ENCODE measurements around the gene KAT8. TPM values are rescaled to one million over a fixed set of nuclear protein-coding genes. Genes with fewer than 3 reads are reported as not detected.

The KAT8 gene
- total and polyA plus RNA-seq, 9 of the 15 experiments (the other 6 are each of a cell fraction or from before 2014, with no cell fraction given): 10.0 to 98.5 (median 76.4) TPM

GRCh38 chr16:31127182-31127581 lies 9.7 kb downstream of the KAT8 start (continued):
- TF ChIP-seq, protein P1, sequence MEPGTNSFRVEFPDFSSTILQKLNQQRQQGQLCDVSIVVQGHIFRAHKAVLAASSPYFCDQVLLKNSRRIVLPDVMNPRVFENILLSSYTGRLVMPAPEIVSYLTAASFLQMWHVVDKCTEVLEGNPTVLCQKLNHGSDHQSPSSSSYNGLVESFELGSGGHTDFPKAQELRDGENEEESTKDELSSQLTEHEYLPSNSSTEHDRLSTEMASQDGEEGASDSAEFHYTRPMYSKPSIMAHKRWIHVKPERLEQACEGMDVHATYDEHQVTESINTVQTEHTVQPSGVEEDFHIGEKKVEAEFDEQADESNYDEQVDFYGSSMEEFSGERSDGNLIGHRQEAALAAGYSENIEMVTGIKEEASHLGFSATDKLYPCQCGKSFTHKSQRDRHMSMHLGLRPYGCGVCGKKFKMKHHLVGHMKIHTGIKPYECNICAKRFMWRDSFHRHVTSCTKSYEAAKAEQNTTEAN (CRISPR knock-in tag; IDR thresholded peaks at IDR 0.05): no peak
- TF ChIP-seq ZNF75A (CRISPR knock-in tag; IDR thresholded peaks at IDR 0.05) (no peak), ZNF140 (CRISPR knock-in tag; IDR thresholded peaks at IDR 0.05) (no peak), CHD1 (IDR thresholded peaks at IDR 0.05; ENCODE audit: low read length) (no peak)
- TF ChIP-seq, protein P2, sequence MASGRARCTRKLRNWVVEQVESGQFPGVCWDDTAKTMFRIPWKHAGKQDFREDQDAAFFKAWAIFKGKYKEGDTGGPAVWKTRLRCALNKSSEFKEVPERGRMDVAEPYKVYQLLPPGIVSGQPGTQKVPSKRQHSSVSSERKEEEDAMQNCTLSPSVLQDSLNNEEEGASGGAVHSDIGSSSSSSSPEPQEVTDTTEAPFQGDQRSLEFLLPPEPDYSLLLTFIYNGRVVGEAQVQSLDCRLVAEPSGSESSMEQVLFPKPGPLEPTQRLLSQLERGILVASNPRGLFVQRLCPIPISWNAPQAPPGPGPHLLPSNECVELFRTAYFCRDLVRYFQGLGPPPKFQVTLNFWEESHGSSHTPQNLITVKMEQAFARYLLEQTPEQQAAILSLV (tag; IDR thresholded peaks at IDR 0.05): no peak

DNA sequence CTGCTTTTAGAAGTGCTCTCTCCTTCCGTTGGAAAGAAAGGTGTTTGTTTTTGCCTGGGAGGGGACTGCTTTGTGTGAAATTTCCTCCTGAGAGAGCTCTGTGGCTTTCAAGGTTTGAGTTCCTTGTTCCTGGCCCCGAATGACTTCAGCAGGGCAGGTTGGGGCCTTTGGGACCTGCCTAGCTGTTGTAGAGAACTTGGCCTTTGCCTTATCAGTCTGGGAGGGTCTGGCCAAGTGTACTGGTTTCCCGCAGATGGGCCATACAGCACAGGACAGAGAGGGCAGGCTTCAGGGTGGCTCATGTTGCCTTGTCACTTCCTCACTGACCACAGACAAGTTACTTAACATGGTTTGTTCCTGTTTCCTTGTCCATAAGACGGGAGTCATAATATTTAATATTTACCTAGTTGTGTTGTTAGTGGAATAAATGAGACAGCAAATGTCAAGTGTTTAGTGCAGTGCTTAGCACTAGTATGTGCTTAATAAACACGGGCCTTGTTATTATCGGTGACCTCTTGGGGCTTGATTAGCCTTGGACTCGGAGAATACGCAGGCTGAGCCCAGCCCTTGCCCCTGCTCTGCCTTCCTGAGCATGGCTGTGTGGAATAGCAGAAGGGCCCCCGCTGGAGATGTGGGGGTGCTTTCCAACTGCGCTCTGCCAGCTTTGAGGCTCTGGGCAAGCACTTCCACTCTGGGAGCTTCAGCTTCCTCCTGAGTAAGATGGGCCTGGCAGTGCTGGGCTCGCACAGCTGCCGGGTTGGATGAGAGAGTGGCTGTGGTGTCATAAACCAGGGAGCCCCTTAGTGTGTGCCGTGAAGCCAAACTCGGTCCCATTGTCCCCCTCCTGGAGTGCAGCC lies 11.5 kb downstream of the KAT8 start:
- peak; percentile 99 for FAIRE-seq
- H3K4me2 ChIP-seq (ENCODE audit: insufficient read depth, low read length): peak overlapping the region; percentile 39; the same call in 1 of the 2 replicates
- TF ChIP-seq FOXK2 (conservative IDR thresholded peaks at IDR 0.05 in 1 of 2, IDR thresholded peaks at IDR 0.05 in 1 of 2; ENCODE audit: low read depth in 2 of 2) (peak; percentile 67 to 72), ARID1B (IDR thresholded peaks at IDR 0.05) (peak; percentile 69), EP400 (IDR thresholded peaks at IDR 0.05) (0 out of 2 replicates have a peak, but pooled peaks have one; percentile 37), GMEB1 (CRISPR knock-in tag; IDR thresholded peaks at IDR 0.05) (no peak), NBN (IDR thresholded peaks at IDR 0.05; ENCODE audit: low read depth) (peak; percentile 42; the same call in 1 of the 2 replicates)
- TF ChIP-seq, protein P3, sequence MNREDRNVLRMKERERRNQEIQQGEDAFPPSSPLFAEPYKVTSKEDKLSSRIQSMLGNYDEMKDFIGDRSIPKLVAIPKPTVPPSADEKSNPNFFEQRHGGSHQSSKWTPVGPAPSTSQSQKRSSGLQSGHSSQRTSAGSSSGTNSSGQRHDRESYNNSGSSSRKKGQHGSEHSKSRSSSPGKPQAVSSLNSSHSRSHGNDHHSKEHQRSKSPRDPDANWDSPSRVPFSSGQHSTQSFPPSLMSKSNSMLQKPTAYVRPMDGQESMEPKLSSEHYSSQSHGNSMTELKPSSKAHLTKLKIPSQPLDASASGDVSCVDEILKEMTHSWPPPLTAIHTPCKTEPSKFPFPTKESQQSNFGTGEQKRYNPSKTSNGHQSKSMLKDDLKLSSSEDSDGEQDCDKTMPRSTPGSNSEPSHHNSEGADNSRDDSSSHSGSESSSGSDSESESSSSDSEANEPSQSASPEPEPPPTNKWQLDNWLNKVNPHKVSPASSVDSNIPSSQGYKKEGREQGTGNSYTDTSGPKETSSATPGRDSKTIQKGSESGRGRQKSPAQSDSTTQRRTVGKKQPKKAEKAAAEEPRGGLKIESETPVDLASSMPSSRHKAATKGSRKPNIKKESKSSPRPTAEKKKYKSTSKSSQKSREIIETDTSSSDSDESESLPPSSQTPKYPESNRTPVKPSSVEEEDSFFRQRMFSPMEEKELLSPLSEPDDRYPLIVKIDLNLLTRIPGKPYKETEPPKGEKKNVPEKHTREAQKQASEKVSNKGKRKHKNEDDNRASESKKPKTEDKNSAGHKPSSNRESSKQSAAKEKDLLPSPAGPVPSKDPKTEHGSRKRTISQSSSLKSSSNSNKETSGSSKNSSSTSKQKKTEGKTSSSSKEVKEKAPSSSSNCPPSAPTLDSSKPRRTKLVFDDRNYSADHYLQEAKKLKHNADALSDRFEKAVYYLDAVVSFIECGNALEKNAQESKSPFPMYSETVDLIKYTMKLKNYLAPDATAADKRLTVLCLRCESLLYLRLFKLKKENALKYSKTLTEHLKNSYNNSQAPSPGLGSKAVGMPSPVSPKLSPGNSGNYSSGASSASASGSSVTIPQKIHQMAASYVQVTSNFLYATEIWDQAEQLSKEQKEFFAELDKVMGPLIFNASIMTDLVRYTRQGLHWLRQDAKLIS (CRISPR knock-in tag; IDR thresholded peaks at IDR 0.05): 0 out of 2 replicates have a peak, but pooled peaks have one; percentile 39

More for the DNA sequence above, 11.5 kb downstream of the KAT8 start:
- no TSS peak for BruUV-seq (replicated peaks)
- no peaks in the 10 kb centered on the region for H3K9me1 ChIP-seq (ENCODE audit: control insufficient read depth, insufficient read depth, low read length)
- 45% methylated on average over 14 of the region's 14 CpGs for WGBS (ENCODE audit: insufficient coverage, low coverage, missing lambda C conversion rate)
- CTCF ChIA-PET (ENCODE audit: low intra/inter-chr PET ratio): no interaction called here
- peak overlapping the region; percentile 63 to 87 for H3K9ac ChIP-seq (ENCODE audit: insufficient read depth in 1 of 2, low read depth in 2 of 2, low read length in 2 of 2)
- peak; percentile 88 for ATAC-seq
- in situ Hi-C loops (cut with MboI): no loop called here
- no peaks in the 10 kb centered on the region for H3K79me2 ChIP-seq (ENCODE audit: control insufficient read depth, insufficient read depth, low read length)
- intact Hi-C loops (cut with micrococcal nuclease): no loop called here
- H3K27me3 ChIP-seq (ENCODE audit: control insufficient read depth in 2 of 2, insufficient read depth in 2 of 2, low read length in 2 of 2): no peaks in the 10 kb centered on the region
- no peaks in the 10 kb centered on the region for H4K20me1 ChIP-seq (replicated peaks; ENCODE audit: control insufficient read depth, insufficient read depth, low read length)
- H3K27ac ChIP-seq (ENCODE audit: extremely low read depth, low read depth, low read length): peak overlapping the region; percentile 90
- no peak overlapping the region for H3K4me3 ChIP-seq
- no peaks in the 10 kb centered on the region for H3K9me3 ChIP-seq (replicated peaks; ENCODE audit: control insufficient read depth, insufficient read depth, low read depth, low read length)
- DNase-seq (ENCODE audit: extremely low read depth in 1 of 4, low spot score in 3 of 4): peak; percentile 51 to 87 (median 68)
- peak overlapping the region; percentile 35 for H2AFZ ChIP-seq (ENCODE audit: low read depth, low read length)
- peaks cover 27 to 69% of the 10 kb centered on the region in 2 experiments for H3K4me1 ChIP-seq (replicated peaks in 1 of 2; ENCODE audit: control insufficient read depth in 2 of 2, insufficient read depth in 2 of 2, low read length in 2 of 2)
- H3K36me3 ChIP-seq (ENCODE audit: control insufficient read depth, insufficient read depth, low read length): peaks cover 67% of the 10 kb centered on the region; the same call in 2 of the 3 replicates
- POLR2A ChIA-PET: interaction anchor here (0.8 to 5.0 kb wide), 10 partner anchors 8 to 51 kb away, joined by 3 to 44 read pairs (median 4); partner anchors contain the start of genes FUS and KAT8
